GM19023 (cell line): ENCODE results near the gene PWWP2B.
"Not testable (repeated sequence)": the region's sequence is repeated elsewhere in the genome, so short reads cannot be mapped to it uniquely, and the experiment has no call there.

ENCODE experiments used
- ATAC-seq: cut with Tn5 transposase; IDR thresholded peaks from one replicate; pipeline ENCODE4 v1.9.1; 2021; ENCODE audit warnings: mild to moderate bottlenecking, moderate library complexity; ENCODE audit not compliant: unreplicated experiment

PWWP2B gene

DNA sequence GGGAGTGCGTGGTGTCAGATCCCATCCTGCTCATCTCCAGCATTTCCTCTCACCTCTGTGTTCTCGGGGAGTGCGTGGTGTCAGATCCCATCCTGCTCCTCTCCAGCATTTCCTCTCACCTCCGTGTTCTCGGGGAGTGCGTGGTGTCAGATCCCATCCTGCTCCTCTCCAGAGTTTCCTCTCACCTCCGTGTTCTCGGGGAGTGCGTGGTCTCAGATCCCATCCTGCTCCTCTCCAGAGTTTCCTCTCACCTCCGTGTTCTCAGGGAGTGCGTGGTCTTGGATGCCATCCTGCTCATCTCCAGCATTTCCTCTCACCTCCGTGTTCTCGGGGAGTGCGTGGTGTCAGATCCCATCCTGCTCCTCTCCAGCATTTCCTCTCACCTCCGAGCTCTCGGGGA, 18.0 kb upstream of the PWWP2B start:
- not testable (repeated sequence) for ATAC-seq

DNA sequence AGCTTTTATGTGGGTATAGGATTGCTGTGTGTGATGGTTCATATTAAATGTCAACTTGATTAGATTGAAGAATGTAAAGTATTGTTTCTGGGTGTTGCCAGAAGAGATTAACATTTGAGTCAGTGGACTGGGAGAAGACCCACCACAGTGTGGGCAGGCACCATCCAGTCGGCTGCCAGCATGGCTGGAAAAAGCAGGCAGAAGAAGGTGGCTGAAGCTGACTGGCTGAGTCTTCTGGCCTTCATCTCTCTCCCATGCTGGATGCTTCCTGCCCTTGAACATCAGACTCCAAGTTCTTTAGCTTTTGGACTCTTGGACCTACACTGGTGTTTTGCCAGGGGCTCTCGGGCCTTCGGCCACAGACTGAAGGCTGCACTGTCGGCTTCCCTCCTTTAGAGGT, 16.0 kb upstream of the PWWP2B start:
- not testable (repeated sequence) for ATAC-seq

DNA sequence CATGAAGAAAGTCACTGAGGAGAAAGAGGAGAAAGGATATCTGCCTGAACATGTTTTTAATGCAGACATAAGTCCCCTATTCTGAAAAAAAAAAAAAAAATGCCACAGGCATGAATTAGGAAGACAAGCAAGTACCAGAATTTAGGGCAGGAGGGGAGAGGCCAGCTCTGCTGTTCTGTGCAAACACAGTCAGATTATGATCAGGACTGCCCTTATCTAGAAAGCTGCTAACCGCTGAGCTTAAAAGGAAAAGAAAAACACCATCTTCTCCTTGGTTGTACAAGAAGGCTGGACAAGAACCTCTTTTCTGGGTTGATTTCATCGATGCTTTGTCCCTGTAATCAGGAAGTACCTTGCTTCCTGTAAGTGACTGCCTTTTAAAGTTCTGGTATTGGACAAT, 15.3 kb upstream of the PWWP2B start:
- ATAC-seq = no peak

DNA sequence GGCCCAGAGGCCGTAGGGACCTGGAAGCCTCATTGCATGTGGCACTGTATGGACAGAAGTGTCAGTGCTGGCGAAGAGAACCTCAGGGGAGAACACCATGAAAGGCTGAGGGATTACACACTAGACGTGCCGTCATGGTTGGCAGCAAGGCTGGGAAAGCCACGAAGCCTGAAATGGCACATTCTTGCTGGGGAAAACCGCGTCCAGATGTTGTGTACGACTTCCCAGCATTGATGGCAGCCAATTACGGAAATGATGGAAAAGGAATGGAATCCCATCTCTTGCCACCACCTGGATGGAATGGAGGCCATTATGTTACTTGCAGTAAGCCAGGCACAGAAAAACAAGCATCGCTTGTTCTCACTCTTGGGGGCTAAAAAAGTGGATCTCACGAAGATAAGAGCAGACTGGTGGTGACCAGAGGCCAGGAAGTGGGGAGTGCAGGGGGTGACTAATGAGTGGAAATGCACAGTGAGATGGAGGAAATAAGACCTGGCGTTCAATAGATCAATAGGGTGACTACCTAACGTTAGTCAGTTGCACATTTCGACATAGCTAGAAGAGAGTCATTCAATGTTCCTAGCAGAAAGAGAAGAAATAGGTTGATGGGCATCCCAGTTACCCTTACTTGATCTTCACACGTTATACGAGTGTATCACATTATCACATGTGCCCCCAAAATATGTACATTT, 14.6 kb upstream of the PWWP2B start:
- ATAC-seq = no peak

DNA sequence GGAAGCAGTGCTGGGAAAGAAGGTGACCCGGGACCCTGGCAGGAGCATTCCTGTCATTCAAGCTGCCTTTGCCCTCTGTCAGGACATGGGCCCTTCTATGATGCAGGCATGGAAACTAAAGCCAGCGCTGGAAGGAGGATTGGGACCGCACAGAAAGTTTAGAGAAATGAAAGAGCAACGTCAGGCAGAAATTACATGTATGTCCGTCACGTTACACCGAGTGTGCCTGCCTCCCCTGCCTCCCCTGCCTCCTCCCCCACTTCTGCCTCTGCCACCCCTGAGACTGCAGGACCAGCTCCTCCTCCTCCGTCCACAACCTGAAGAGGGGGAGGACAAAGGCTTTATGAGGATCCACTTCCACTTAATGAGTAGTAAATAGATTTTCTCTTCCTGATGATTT, 13.9 kb upstream of the PWWP2B start:
- ATAC-seq = no peak

DNA sequence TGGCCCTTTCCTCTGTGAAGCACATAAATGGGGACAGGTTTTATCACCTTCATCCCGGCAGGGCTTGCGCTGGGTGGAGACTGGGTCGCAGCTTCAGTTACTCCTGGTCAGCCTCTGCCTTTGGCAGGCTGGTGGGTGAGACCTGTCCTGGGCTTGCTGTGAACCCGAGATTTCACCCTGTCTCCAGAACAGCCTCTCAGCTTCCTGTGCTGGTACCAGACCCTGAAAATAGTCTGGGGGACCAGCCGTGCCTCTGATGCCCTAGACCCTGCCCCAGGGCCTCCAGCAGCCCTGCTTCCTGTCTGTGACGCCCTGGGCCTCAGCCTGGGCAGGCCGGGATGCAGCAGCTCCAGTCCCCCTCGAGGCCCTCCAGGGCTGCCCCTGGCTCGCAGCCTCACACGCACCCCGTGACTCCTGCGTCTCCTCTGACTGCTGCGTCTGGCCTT, 13.2 kb upstream of the PWWP2B start:
- ATAC-seq = no peak

DNA sequence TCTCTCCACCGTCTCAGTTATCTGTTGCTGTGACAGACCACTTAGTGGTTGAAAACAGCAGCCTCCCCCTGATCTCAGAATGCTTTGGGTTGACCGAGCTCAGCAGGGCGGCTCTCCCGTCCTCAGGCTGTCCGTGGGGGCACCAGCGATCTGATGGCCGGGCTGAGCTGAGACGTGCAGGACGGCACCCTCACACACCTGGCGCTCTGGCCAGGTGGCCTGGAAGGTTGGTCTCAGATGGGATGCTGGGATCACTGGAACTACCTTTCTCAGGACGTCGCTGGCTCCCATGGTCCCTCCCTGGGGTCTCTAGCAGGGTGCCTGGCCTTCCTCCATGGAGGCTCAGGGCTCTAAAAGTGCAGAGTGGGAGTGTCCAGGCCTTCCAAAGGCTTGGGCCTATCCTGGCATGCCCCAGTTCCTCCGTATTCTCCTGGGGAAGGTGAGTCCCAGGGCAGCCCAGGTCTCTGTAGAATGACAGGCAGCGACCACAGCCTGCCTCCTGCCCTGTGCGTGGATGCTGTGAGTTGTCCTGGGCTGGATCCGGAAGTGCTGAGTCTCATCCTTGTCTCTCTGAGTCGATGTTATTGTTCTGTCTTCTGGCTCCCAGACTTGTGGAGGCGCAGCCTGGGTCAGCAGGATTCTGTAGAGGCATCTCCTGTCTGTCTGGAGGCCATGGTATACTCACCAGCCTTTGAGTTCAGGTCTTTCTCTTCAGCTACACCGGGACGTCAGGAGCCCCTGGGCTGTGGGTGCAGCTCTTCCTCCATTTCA, 12.2 kb upstream of the PWWP2B start:
- ATAC-seq = no peak

DNA sequence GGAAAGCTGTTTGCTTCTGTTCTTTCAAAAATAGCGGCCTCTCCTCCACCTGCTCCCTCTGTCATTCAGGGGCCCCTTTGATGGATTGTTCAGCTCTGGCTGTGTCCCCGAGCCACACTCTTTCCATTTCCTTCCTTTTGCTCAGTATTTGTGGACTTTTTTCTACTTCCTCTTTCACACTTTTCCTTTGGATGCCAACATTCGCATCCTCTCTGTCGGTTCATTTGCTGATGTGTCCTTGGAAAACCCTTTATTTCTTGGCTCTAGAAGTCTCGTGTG, 11.7 kb upstream of the PWWP2B start:
- no peak for ATAC-seq

DNA sequence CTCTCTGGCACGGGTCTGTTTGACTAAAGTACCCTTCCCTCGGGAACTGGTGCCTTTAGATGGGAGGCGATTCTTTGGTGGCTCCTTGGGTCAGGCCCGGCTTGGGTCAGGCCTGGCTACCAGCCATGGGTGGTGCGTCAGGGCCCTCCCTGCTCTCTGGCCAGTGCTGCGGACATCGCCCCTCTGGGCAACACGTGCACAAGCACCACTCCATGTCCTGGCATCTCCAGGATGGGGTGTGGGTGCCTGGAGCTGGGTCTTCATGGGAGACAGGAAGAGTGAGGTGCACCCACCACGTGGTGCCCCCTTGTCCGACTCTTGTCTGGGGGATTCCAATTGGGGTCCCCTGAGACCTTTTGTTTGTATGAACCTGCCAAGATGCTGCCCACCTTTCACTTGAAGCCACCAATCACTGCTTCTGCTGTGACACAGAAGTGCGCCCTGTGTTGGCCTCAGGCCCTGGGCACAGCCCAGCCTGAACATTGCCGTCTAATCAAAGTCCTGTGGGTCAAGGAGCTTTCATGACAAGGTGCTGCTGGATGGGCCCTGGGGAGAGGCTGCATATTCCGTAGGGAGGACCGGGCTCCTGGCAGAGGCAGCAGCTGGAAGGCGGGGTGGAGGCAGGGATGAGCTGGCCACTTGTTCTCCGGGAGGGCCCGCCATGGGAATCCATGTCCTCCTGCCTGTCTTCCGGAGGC, 11.1 kb upstream of the PWWP2B start:
- ATAC-seq = no peak

DNA sequence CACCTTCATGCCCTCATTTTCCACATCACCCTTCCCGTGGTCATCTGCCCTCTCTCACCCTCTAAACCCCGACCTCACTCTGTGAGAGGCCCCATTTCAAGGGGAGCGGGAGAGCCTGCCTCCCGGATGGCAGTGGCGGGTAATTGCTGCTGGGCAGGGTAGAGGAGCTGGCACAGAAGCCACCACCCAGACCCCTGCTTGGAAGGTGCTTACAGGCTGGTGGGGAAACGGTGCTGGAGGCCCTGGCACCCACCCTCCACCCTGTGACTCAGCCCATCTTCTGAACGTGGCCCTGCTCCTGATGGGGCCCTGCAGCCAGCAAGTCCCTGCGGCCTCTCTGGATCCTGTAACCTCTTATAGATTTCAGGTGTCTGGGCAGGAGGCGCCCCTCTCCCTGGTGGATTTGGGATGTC, 10.6 kb upstream of the PWWP2B start:
- no peak for ATAC-seq

DNA sequence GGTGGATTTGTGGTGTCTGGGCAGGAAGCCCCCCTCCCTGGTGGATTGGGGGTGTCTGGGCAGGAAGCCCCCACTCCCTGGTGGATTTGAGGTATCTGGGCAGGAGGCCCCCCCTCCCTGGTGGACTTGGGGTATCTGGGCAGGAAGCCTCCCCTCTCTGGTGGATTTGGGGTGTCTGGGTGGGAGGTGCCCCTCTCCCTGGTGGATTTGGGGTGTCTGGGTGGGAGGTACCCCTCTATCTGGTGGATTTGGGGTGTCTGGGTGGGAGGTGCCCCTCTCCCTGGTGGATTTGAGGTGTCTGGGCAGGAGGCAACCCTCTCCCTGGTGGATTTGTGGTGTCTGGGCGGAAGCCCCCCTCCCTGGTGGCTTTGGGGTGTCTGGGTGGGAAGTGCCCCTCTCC, 10.1 kb upstream of the PWWP2B start:
- ATAC-seq = not testable (repeated sequence)

DNA sequence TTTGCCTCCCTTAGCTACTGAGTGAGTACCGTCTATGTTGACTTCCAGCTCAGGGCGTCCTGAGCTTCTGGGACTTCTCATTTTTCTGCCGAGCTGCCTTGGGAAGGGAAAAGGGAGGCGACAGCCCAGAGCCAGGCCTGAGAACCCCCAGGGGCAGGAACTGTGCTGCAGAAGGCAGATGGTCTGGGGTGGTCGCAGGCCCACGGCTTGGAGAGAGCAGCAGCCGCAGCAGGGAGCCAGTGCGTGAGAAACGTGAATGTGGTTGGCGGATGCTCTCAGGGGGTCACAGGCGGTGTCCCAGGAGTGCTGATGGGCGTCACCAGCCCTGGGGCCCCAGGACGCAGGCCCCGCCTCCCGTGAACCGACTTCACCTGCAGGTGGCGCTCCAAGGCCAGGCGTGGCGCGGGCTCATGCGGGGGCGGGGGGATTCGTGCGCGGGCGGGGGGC, 9.2 kb upstream of the PWWP2B start:
- no peak for ATAC-seq

DNA sequence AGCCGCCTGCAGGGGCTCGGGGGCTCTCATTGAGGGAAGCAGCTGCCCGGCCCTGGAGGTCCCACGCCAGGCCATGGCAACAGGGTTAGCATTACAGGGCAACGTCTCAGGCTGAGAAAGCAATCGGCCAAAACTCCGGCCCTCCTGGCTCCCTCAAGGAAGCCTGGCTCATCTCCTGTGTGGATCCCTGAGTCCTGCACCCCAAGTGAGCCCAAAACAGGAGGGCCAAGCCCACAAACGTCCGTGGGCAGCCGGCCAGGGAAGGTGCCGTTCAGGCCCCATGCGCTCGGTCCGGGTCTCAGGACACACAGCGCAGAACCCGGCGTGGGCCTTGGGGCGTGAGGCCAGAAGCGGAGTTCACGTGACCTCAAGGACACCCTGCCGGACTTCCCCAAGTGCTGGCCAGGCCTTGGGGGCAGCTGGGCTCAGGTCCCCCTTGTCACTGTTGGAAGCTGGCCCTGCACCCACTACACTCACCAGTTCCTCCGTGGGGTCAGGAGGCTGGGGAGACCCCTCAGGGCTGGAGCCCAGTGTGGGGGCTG, 8.0 kb upstream of the PWWP2B start:
- no peak for ATAC-seq

DNA sequence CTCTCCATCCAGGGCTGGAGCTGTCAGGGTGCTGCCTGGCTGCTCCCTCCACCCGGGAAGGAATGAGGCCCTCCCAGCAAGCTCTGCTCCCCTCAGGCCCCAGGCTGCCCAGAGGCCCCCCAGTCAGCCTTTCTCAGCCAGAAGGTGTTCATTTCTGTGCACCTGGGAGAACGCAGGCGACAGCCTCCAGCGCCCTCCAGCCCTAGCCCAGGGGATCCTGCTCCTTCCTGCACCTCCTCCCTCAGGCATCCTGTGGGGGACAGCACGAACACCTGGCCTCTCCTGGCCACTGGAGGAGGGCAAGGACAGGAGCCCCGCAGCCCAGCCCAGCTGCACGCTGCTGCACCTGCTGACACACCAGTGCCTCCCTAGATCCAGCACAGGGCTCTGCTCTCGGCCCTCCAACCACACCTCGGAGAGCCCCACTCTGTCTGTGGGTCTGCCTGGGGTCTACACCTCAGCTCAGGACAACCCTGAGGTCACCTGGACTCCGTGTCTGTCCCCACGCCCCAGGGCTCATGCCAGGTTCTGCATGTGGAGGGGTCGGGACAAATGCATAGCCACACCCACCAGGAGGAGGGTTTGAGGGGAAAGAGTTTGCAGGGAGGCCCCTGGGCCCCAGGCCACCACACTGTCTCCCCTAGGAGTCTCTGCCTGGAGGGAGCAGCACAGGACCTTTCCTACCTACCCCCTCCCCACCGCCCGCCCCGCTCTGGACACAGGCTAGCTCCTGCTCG, 7.4 kb upstream of the PWWP2B start:
- no peak for ATAC-seq

DNA sequence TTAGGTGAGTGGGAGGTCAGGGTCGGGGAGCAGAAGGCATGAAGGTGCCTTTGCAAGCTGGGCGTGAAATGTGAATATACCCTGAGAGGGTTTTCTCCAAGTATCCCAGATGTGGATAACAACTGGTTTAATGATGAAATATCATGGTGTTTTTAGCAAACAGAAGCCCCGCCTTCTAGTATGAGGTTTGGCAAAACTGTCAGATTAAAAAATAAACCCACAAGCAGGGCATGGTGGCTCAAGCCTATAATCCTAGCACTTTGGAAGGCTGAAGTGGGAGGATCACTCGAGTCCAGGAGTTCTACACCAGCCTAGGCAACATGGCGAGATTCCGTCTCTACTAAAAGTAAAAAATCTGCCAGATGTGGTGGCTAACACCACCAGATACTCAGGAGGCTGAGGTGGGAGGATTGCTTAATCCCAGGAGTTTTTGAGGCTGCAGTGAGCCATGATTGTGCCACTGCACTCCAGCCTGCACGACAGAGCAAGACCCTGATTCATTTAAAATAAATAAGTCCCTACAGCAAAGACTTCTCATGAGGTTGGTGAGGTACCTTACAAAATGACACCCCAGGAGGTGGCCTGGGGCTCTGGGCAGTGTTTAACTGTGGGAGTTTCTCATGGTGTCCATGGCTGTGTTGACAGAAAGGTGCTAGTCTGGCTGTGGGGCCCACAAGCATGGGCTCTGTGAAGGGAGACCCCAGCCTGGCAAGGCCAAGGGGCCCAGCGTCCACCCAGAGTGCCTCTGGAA, 6.7 kb upstream of the PWWP2B start:
- ATAC-seq = no peak

DNA sequence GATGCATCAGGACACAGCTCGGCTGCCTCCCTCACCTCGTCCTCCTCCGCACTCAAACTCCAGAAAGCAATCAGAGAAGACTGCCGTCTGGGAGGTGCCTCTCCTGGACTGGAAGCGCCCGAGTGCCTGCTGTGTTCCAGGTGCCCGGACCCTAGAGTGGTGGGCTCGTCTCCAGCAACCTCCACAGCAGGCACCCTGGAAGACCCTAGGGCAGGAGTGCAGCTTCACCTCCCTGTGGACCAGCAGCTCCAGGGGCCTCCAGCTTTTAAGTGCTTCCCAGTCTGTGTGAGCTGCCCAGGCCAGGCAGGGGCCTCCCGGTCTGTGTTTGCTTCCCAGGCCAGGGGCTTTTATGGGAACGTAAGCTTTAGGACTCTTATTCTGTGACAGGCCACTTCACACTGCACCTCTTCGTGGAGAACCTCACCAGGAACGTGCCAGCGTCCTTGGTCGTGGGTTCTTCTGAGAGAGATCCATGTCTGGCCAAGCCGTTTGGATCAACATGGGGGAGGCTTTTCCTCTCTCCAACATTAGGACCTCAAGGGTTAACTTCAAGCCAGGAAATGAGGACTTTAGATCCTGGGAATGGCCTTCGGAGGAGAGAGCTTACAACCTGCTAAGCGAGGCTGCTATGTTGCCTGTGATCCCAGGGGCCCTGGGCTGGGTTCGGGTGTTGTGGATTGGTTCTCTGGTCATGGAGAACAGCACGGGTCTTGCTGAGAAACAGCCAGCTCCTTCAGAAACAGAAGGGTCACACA, 5.9 kb upstream of the PWWP2B start:
- ATAC-seq = no peak

DNA sequence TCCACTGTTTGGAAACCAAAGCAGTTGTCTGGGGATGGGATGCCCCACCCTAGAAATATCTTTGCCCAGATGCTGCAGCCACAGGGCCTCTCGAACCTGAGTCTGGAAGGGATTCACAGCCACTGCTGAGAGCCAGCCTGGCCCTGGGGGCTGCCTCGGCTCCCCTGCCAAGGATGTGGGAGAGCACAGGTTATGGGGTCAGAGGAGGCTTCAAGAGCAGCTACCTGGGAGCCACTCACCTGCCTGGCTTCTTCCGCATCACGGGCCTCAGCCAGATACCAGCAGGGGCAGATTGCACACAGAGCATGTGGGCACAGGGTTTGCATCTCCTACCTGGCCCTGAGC, 5.4 kb upstream of the PWWP2B start:
- no peak for ATAC-seq

DNA sequence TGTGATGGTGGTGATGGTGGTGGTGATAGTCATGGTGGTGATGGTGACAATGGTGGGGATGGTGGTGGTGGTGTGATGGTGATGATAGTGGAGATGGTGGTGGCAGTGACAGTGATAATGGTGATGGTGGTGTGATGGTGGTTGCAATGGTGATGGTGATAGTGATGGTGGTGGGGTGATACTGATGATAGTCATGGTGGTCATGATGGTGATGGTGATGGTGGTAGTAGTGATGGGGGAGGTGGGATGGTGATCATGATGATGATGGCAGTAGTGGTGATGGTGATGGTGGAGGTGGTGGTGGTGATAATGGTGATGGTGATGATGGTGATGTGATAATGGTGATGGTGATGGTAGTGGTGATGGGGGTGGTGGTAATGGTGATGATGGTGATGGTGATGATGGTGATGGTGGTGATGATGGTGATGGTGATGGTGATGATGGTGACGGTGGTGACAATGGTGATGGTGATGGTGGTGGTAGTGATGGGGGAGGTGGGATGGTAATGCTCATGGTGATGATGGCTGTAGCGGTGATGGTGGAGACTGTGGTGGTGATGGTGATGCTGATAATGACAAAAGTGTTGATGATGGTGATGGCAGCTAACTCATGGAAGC, 4.7 kb upstream of the PWWP2B start:
- no peak for ATAC-seq
